ENCODE data around the gene MYOCOS.

DNA sequence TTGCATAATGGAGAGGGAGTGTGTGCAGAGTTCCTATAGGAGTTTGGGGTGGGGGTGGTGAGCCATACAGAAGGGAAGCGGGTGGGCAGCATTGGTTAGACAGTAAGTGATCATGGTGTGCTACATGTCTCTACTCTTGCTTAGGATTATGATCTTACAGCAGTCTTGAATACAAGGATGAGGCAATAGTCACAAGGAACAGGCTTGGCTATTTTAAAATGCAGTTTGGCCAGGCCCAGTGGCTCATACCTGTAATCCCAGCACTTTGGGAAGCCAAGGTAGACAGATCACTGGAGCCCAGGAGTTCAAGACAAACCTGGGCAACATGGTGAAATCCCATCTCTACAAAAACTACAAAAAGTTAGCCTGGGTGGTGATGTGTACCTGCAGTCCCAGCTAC, 18.2 kb downstream of the MYOCOS start:
- TF ChIP-seq HDAC6 (IDR thresholded peaks at IDR 0.05; ENCODE audit: low read depth, low read length) (no peak), MAFG (tag; conservative IDR thresholded peaks at IDR 0.05) (no peak)
- TF ChIP-seq, protein P1, sequence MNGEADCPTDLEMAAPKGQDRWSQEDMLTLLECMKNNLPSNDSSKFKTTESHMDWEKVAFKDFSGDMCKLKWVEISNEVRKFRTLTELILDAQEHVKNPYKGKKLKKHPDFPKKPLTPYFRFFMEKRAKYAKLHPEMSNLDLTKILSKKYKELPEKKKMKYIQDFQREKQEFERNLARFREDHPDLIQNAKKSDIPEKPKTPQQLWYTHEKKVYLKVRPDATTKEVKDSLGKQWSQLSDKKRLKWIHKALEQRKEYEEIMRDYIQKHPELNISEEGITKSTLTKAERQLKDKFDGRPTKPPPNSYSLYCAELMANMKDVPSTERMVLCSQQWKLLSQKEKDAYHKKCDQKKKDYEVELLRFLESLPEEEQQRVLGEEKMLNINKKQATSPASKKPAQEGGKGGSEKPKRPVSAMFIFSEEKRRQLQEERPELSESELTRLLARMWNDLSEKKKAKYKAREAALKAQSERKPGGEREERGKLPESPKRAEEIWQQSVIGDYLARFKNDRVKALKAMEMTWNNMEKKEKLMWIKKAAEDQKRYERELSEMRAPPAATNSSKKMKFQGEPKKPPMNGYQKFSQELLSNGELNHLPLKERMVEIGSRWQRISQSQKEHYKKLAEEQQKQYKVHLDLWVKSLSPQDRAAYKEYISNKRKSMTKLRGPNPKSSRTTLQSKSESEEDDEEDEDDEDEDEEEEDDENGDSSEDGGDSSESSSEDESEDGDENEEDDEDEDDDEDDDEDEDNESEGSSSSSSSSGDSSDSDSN (IDR thresholded peaks at IDR 0.05; ENCODE audit: borderline replicate concordance in 1 of 2, low read depth in 2 of 2, low read length in 2 of 2) = no peak
- TF ChIP-seq, protein P2, sequence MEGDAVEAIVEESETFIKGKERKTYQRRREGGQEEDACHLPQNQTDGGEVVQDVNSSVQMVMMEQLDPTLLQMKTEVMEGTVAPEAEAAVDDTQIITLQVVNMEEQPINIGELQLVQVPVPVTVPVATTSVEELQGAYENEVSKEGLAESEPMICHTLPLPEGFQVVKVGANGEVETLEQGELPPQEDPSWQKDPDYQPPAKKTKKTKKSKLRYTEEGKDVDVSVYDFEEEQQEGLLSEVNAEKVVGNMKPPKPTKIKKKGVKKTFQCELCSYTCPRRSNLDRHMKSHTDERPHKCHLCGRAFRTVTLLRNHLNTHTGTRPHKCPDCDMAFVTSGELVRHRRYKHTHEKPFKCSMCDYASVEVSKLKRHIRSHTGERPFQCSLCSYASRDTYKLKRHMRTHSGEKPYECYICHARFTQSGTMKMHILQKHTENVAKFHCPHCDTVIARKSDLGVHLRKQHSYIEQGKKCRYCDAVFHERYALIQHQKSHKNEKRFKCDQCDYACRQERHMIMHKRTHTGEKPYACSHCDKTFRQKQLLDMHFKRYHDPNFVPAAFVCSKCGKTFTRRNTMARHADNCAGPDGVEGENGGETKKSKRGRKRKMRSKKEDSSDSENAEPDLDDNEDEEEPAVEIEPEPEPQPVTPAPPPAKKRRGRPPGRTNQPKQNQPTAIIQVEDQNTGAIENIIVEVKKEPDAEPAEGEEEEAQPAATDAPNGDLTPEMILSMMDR (IDR thresholded peaks at IDR 0.05 in 2 of 3, conservative IDR thresholded peaks at IDR 0.05 in 1 of 3; ENCODE audit: insufficient read depth in 2 of 3, low read depth in 1 of 3, low read length in 3 of 3) = no peak
